Measurements from ENCODE around the gene GGTLC1. TPM values are rescaled to one million over a fixed set of nuclear protein-coding genes. Genes with fewer than 3 reads are reported as not detected.

GGTLC1 gene
- total RNA-seq, 2 donors from 2014 or later, result not detected

GRCh38 chr20:24013953-24014352 is 25.4 kb upstream of the GGTLC1 start:
- 90% methylated on average over 3 of the region's 3 CpGs for WGBS
- TF ChIP-seq POLR2AphosphoS5 (IDR thresholded peaks at IDR 0.05) (no peak), POLR2A (IDR thresholded peaks at IDR 0.05) (no peak), CTCF (IDR thresholded peaks at IDR 0.05) (no peak)
- no peak for DNase-seq (ENCODE audit: low spot score)
- Histone ChIP-seq H3K9me3 (no peaks in the 10 kb centered on the region), H3K36me3 (no peaks in the 10 kb centered on the region), H3K4me3 (no peak overlapping the region), H3K4me1 (replicated peaks) (no peaks in the 10 kb centered on the region), H3K27ac (no peak overlapping the region), H3K27me3 (replicated peaks; ENCODE audit: insufficient read depth) (no peaks in the 10 kb centered on the region)
- intact Hi-C loops (cut with DNase I), result no loop called here

GRCh38 chr20:24011282-24011681 is 22.7 kb upstream of the GGTLC1 start:
- H3K36me3 ChIP-seq, result no peaks in the 10 kb centered on the region
- no peaks in the 10 kb centered on the region for H3K9me3 ChIP-seq
- TF ChIP-seq POLR2AphosphoS5 (IDR thresholded peaks at IDR 0.05) (no peak), POLR2A (IDR thresholded peaks at IDR 0.05) (no peak), CTCF (IDR thresholded peaks at IDR 0.05) (no peak)
- H3K27ac ChIP-seq, result no peak overlapping the region
- no peaks in the 10 kb centered on the region for H3K4me1 ChIP-seq (replicated peaks)
- H3K4me3 ChIP-seq, result no peak overlapping the region
- WGBS, result 86% methylated on average over 6 of the region's 6 CpGs
- no peak for DNase-seq (ENCODE audit: low spot score)
- intact Hi-C loops (cut with DNase I), result no loop called here
- no peaks in the 10 kb centered on the region for H3K27me3 ChIP-seq (replicated peaks; ENCODE audit: insufficient read depth)

GRCh38 chr20:24007758-24008157 is 19.2 kb upstream of the GGTLC1 start:
- Histone ChIP-seq H3K4me1 (replicated peaks) (no peaks in the 10 kb centered on the region), H3K36me3 (no peaks in the 10 kb centered on the region), H3K9me3 (no peaks in the 10 kb centered on the region), H3K27ac (no peak overlapping the region), H3K27me3 (replicated peaks; ENCODE audit: insufficient read depth) (no peaks in the 10 kb centered on the region), H3K4me3 (no peak overlapping the region)
- intact Hi-C loops (cut with DNase I), result no loop called here
- no peak for DNase-seq (ENCODE audit: low spot score)
- WGBS, result 87% methylated on average over 3 of the region's 3 CpGs
- TF ChIP-seq POLR2AphosphoS5 (IDR thresholded peaks at IDR 0.05), result no peak
- no peak for TF ChIP-seq CTCF (IDR thresholded peaks at IDR 0.05)
- no peak for TF ChIP-seq POLR2A (IDR thresholded peaks at IDR 0.05)

DNA sequence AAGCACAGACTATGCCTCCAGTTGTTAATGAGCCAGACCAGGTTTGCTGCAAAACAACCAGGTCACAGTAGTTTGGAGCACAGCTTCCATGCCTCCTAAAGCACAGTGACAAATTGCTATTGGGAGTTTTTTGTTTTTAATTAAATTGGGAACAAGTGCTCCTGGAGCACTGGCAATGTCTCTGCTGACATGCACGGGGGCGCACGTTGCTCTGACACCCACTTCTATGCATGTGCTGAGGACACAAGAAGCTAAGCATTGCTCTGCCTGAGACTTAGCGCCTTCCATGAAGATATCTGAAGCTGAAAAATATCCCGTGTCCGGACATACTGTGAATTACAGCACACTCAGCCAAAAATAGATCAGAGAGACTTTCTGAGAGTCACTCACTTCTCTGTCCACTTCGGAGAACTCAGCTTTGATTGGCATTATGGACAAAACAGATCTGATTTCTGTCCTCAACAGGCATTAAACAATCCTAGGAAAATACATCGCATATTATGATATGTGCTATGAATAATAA is 18.6 kb upstream of the GGTLC1 start:
- no peak for DNase-seq (ENCODE audit: low spot score)
- no peak overlapping the region for H3K4me3 ChIP-seq
- TF ChIP-seq CTCF (IDR thresholded peaks at IDR 0.05), result no peak
- TF ChIP-seq POLR2AphosphoS5 (IDR thresholded peaks at IDR 0.05), result no peak
- no peak for TF ChIP-seq POLR2A (IDR thresholded peaks at IDR 0.05)
- H3K4me1 ChIP-seq (replicated peaks), result no peaks in the 10 kb centered on the region
- H3K27me3 ChIP-seq (replicated peaks; ENCODE audit: insufficient read depth), result no peaks in the 10 kb centered on the region
- WGBS, result 74% methylated on average over 8 of the region's 8 CpGs
- intact Hi-C loops (cut with DNase I), result no loop called here
- no peaks in the 10 kb centered on the region for H3K36me3 ChIP-seq
- no peak overlapping the region for H3K27ac ChIP-seq
- no peaks in the 10 kb centered on the region for H3K9me3 ChIP-seq

- no peaks in the 10 kb centered on the region for H3K4me1 ChIP-seq (replicated peaks)
- H3K27me3 ChIP-seq (replicated peaks; ENCODE audit: insufficient read depth), result no peaks in the 10 kb centered on the region
- DNase-seq (ENCODE audit: low spot score), result no peak
- TF ChIP-seq POLR2AphosphoS5 (IDR thresholded peaks at IDR 0.05), result no peak
- no peak for TF ChIP-seq CTCF (IDR thresholded peaks at IDR 0.05)
- TF ChIP-seq POLR2A (IDR thresholded peaks at IDR 0.05), result no peak
- H3K4me3 ChIP-seq, result no peak overlapping the region
- no peaks in the 10 kb centered on the region for H3K9me3 ChIP-seq
- no peaks in the 10 kb centered on the region for H3K36me3 ChIP-seq
- H3K27ac ChIP-seq, result no peak overlapping the region
- WGBS, result 81% methylated on average over 7 of the region's 7 CpGs
- intact Hi-C loops (cut with DNase I), result no loop called here
Observed at GRCh38 chr20:24006626-24007025, 18.0 kb upstream of the GGTLC1 start.
